Measurements from ENCODE around the gene PSAP.

DNA sequence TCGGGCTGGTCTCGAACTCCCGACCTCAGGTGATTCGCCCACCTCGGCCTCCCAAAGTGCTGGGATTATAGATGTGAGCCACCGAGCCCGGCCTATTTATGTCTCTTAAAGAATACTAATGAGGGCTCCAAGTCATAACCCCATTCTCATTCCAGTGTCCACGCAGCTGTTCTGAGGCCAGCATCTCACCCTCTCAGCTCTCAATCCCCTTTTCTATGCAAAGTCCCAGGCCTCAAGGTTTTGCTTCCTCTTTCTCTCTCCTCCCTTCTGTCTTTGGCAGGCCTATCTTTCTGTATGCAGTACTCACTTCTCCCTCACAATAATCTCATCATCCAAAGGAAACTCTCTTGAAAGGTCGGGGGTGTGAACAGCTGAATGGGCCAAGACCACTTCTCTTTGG lies 49.7 kb downstream of the PSAP start:
- TF ChIP-seq, protein P1, sequence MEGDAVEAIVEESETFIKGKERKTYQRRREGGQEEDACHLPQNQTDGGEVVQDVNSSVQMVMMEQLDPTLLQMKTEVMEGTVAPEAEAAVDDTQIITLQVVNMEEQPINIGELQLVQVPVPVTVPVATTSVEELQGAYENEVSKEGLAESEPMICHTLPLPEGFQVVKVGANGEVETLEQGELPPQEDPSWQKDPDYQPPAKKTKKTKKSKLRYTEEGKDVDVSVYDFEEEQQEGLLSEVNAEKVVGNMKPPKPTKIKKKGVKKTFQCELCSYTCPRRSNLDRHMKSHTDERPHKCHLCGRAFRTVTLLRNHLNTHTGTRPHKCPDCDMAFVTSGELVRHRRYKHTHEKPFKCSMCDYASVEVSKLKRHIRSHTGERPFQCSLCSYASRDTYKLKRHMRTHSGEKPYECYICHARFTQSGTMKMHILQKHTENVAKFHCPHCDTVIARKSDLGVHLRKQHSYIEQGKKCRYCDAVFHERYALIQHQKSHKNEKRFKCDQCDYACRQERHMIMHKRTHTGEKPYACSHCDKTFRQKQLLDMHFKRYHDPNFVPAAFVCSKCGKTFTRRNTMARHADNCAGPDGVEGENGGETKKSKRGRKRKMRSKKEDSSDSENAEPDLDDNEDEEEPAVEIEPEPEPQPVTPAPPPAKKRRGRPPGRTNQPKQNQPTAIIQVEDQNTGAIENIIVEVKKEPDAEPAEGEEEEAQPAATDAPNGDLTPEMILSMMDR (IDR thresholded peaks at IDR 0.05; ENCODE audit: low read length) = no peak
- TF ChIP-seq EZH2 (optimal IDR thresholded peaks at IDR 0.05; ENCODE audit: low read depth, low read length) (no peak), EZH2phosphoT487 (IDR thresholded peaks at IDR 0.05; ENCODE audit: low read length) (no peak)

Data from MM.1S (cell line).